Bronchial epithelial cell (primary cell): ENCODE measurements around the gene AK5. TPM values are rescaled to one million over a fixed set of nuclear protein-coding genes. Genes with fewer than 3 reads are reported as not detected.

ENCODE experiments used
- DNase-seq: peaks from one replicate; pipeline ENCODE4 v3.0.0-alpha.2; 2010; ENCODE audit warnings: low read depth
- FAIRE-seq: peaks from 2 replicates; lab custom pipeline; 2011; peaks lifted over from hg19 to GRCh38; lab: Jason Lieb, UNC
- H3K27me3 ChIP-seq: 2 replicates; pipeline ENCODE4 v1.5.1; 2011; ENCODE audit warnings: low read length; ENCODE audit not compliant: control insufficient read depth, insufficient read depth
- H3K36me3 ChIP-seq: 2 replicates; pipeline ENCODE4 v1.5.1; 2011; ENCODE audit warnings: low read length; ENCODE audit not compliant: control insufficient read depth, insufficient read depth
- H3K4me3 ChIP-seq: 2 replicates; pipeline ENCODE4 v1.5.1; 2011; ENCODE audit warnings: mild to moderate bottlenecking, low read depth, low read length, control low read depth
- total RNA-seq: library from RNA; depleted of rRNA; stranded (reverse); fragments of >200 nt; gene quantifications from 2 replicates; pipeline ENCODE4 v1.2.1, GENCODE V29; 2014
- TF ChIP-seq, protein P1 (sequence below): IDR thresholded peaks from 2 replicates; pipeline ENCODE4 v1.5.1; 2011; ENCODE audit warnings: mild to moderate bottlenecking, moderate library complexity, low read length, control low read depth, inconsistent platforms; ENCODE audit not compliant: insufficient read depth, severe bottlenecking

Gene AK5
- total RNA-seq, 1 donor from 2014 or later, result not detected

- FAIRE-seq, result no peak
- H3K27me3 ChIP-seq, result no peaks in the 10 kb centered on the region
- H3K36me3 ChIP-seq, result no peaks in the 10 kb centered on the region
- no peak overlapping the region for H3K4me3 ChIP-seq
- peak; percentile 37 for DNase-seq
- TF ChIP-seq, protein P1, sequence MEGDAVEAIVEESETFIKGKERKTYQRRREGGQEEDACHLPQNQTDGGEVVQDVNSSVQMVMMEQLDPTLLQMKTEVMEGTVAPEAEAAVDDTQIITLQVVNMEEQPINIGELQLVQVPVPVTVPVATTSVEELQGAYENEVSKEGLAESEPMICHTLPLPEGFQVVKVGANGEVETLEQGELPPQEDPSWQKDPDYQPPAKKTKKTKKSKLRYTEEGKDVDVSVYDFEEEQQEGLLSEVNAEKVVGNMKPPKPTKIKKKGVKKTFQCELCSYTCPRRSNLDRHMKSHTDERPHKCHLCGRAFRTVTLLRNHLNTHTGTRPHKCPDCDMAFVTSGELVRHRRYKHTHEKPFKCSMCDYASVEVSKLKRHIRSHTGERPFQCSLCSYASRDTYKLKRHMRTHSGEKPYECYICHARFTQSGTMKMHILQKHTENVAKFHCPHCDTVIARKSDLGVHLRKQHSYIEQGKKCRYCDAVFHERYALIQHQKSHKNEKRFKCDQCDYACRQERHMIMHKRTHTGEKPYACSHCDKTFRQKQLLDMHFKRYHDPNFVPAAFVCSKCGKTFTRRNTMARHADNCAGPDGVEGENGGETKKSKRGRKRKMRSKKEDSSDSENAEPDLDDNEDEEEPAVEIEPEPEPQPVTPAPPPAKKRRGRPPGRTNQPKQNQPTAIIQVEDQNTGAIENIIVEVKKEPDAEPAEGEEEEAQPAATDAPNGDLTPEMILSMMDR, result peak; percentile 89
These were observed 252.0 kb downstream of the AK5 start for GRCh38 chr1:77533660-77534305.

DNA sequence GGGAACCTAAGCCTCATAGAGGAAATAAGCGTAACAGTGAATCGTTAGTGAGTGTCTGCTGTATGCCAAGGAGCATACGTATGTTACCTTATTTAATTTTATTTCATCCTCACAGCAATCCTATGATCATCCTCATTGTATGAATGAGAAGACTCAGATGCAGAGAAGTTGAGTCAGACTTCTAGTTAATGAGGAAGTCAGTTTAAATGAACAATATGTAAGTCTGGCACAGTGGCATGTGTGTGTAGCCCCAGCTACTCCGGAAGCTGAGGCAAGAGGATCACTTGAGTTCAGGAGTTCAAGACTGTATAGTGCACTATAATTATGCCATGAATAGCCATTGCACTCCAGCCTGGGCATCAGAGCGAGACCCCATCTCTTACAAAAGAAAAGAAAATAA lies 252.6 kb downstream of the AK5 start:
- no peak overlapping the region for H3K4me3 ChIP-seq
- TF ChIP-seq, protein P1, result no peak
- H3K27me3 ChIP-seq, result no peaks in the 10 kb centered on the region
- FAIRE-seq, result no peak
- H3K36me3 ChIP-seq, result no peaks in the 10 kb centered on the region
- no peak for DNase-seq

- H3K27me3 ChIP-seq, result no peaks in the 10 kb centered on the region
- FAIRE-seq, result no peak
These were observed 255.0 kb downstream of the AK5 start for GRCh38 chr1:77536813-77537212.

DNA sequence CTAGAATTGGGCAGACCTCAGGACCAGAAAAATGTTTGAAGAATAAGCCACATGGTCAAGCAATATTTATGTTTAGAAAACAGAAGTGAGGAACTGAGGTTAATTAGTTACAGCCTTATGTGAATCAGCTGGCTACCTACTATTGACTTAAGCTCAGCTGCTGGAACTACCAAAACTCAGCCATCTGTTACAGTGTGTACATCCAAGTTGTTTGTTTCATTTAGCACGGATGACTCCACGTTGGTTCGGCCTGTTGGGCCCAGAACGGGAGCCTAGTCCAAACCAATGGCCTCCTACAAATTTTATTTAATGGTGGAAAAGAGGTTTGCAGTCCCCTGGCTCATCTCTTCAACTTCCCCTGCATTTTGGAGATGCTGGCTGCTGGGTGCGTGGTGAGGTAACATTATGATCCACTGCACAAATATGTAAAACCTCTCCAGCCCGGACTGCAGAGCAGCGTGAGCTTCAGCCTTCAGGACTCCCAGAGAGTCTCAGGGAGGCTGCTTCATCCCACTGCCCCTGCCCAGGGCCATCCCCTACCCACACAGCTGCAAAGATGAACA lies 257.2 kb downstream of the AK5 start:
- H3K27me3 ChIP-seq, result no peaks in the 10 kb centered on the region
- DNase-seq, result peak; percentile 65
- TF ChIP-seq, protein P1, result no peak
- no peak for FAIRE-seq
- no peak overlapping the region for H3K4me3 ChIP-seq
- no peaks in the 10 kb centered on the region for H3K36me3 ChIP-seq

More at GRCh38 chr1:77536813-77537212, 255.0 kb downstream of the AK5 start:
- TF ChIP-seq, protein P1, result no peak
- H3K36me3 ChIP-seq, result no peaks in the 10 kb centered on the region
- H3K4me3 ChIP-seq, result no peak overlapping the region
- peak; percentile 93 for DNase-seq

DNA sequence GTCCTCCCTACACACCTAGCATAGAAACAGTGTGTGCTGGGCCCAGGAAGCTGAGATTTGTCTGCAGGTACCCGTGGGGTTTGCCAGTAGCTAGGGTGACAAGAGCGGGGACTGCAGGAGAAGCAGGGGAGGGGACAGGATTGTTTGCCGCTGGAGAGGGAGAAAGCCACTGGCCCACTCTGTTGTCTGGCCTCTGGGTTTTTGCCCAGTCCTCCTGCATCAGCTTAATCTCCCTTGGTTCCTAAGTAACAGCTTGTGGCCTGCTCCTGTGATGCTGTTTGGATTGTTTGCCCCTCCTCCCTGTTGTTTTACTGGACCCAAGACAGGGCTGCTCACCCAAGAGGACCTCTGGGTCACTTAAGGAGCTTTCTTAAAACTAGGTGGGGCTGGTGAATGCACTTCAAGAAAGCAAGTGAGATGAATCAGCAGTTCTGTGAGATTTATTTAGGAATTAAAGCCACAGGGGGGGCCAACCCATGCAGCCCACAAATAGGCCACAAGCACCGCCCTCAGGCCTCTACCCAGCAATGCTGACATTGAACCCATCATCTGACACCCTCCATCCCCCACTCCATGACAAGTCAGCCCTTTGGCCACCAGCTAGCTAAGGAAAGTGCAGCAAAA lies 257.8 kb downstream of the AK5 start:
- TF ChIP-seq, protein P1, result no peak
- DNase-seq, result no peak
- H3K4me3 ChIP-seq, result no peak overlapping the region
- H3K27me3 ChIP-seq, result no peaks in the 10 kb centered on the region
- no peak for FAIRE-seq
- no peaks in the 10 kb centered on the region for H3K36me3 ChIP-seq
